ENCODE measurements around the gene PDPN.
A peak's percentile ranks its signal among the peaks of the same experiment; 100 is the strongest.
"Not testable (repeated sequence)": the region's sequence is repeated elsewhere in the genome, so short reads cannot be mapped to it uniquely, and the experiment has no call there.

The PDPN gene

GRCh38 chr1:13554798-13555197 is 28.8 kb upstream of the PDPN start:
- DNase-seq (ENCODE audit: low read depth): no peak
- no peak for TF ChIP-seq CTCF (IDR thresholded peaks at IDR 0.05; ENCODE audit: insufficient read depth, low read depth, low read length, missing control alignments)
- H3K4me3 ChIP-seq (ENCODE audit: low read depth, low read length): no peak overlapping the region

GRCh38 chr1:13556224-13556764 is 27.3 kb upstream of the PDPN start:
- TF ChIP-seq CTCF (IDR thresholded peaks at IDR 0.05; ENCODE audit: insufficient read depth, low read depth, low read length, missing control alignments): no peak
- H3K4me3 ChIP-seq (ENCODE audit: low read depth, low read length): no peak overlapping the region
- no peak for DNase-seq (ENCODE audit: low read depth)

GRCh38 chr1:13560541-13560940 is 23.1 kb upstream of the PDPN start:
- no peak for DNase-seq (ENCODE audit: low read depth)
- no peak for TF ChIP-seq CTCF (IDR thresholded peaks at IDR 0.05; ENCODE audit: insufficient read depth, low read depth, low read length, missing control alignments)
- H3K4me3 ChIP-seq (ENCODE audit: low read depth, low read length): no peak overlapping the region

- not testable (repeated sequence) for H3K4me3 ChIP-seq (ENCODE audit: low read depth, low read length); DNase-seq (ENCODE audit: low read depth)
Observed at GRCh38 chr1:13562981-13563380, 20.7 kb upstream of the PDPN start.

GRCh38 chr1:13564073-13564472 is 19.6 kb upstream of the PDPN start:
- TF ChIP-seq CTCF (IDR thresholded peaks at IDR 0.05; ENCODE audit: insufficient read depth, low read depth, low read length, missing control alignments): no peak
- no peak for DNase-seq (ENCODE audit: low read depth)
- H3K4me3 ChIP-seq (ENCODE audit: low read depth, low read length): no peak overlapping the region

GRCh38 chr1:13570435-13570834 is 13.2 kb upstream of the PDPN start:
- H3K4me3 ChIP-seq (ENCODE audit: low read depth, low read length): not testable (repeated sequence)

GRCh38 chr1:13570924-13571323 is 12.7 kb upstream of the PDPN start:
- H3K4me3 ChIP-seq (ENCODE audit: low read depth, low read length): no peak overlapping the region
- peak; percentile 55 for TF ChIP-seq CTCF (IDR thresholded peaks at IDR 0.05; ENCODE audit: insufficient read depth, low read depth, low read length, missing control alignments)
- DNase-seq (ENCODE audit: low read depth): peak; percentile 14

More at GRCh38 chr1:13570435-13570834, 13.2 kb upstream of the PDPN start:
- DNase-seq (ENCODE audit: low read depth): not testable (repeated sequence)

GRCh38 chr1:13573586-13573985 is 10.0 kb upstream of the PDPN start:
- no peak overlapping the region for H3K4me3 ChIP-seq (ENCODE audit: low read depth, low read length)
- no peak for DNase-seq (ENCODE audit: low read depth)
- TF ChIP-seq CTCF (IDR thresholded peaks at IDR 0.05; ENCODE audit: insufficient read depth, low read depth, low read length, missing control alignments): no peak
